ENCODE results near the gene LONP1. TPM values are rescaled to one million over a fixed set of nuclear protein-coding genes. Genes with fewer than 3 reads are reported as not detected.

LONP1 gene
- total and polyA plus RNA-seq, 2 of the 8 experiments (the other 6 are each of a cell fraction or from before 2014, with no cell fraction given): 98.1 to 117 TPM

DNA sequence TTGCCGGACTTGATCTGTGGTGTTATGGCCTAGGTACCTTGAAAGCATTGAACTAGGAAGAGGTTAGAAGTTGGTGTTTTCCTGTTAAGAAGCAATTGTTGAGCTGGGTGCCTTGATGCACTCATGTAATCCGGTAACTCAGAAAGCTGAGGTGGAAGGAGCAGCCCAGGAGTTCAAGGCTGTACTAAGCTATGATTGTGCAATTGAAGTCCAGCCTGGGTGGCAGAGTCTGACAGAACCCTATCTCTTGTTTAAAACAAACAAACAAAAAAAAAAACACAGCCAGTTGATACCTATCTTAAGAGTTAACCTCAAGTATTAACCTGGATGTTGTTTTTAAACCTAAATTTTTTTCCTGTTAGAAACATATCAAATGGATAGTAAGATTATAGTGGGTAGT is 77.7 kb downstream of the LONP1 start:
- H3K23me2 ChIP-seq (ENCODE audit: low read depth, low read length): no peaks in the 10 kb centered on the region
- no peak overlapping the region for H2AK5ac ChIP-seq (ENCODE audit: low read depth, low read length)
- DNase-seq (ENCODE audit: low read depth in 1 of 2, low spot score in 2 of 2) (no peak), FAIRE-seq (no peak)
- no peaks in the 10 kb centered on the region for H3K9me3 ChIP-seq (ENCODE audit: insufficient read depth in 2 of 2, low read depth in 1 of 2, low read length in 1 of 2)
- H3K4me3 ChIP-seq (ENCODE audit: extremely low read depth in 1 of 4, insufficient read depth in 2 of 4, low read depth in 3 of 4, low read length in 4 of 4): no peak overlapping the region
- no peak overlapping the region for H2BK120ac ChIP-seq (replicated peaks; ENCODE audit: low read depth, low read length)
- peaks cover 3 to 88% of the 10 kb centered on the region in 2 experiments; a peak in 3 of 4 replicates for H3K79me2 ChIP-seq (ENCODE audit: control insufficient read depth in 1 of 2, insufficient read depth in 2 of 2, low read length in 2 of 2)
- no peak overlapping the region for H3K27ac ChIP-seq (ENCODE audit: low read depth, low read length)
- H4K20me1 ChIP-seq (replicated peaks in 1 of 2; ENCODE audit: control insufficient read depth in 1 of 2, insufficient read depth in 2 of 2, low read length in 2 of 2): peaks cover 21 to 31% of the 10 kb centered on the region in 2 experiments
- no peaks in the 10 kb centered on the region for H3K27me3 ChIP-seq (replicated peaks in 1 of 4; ENCODE audit: control insufficient read depth in 3 of 4, extremely low read depth in 1 of 4, insufficient read depth in 3 of 4, low read length in 3 of 4)
- H4K8ac ChIP-seq (ENCODE audit: extremely low read depth, insufficient read depth, low read length): no peak overlapping the region
- H3K4me2 ChIP-seq (ENCODE audit: insufficient read depth in 1 of 2, low read depth in 2 of 2, low read length in 2 of 2): no peak overlapping the region
- H3K14ac ChIP-seq (ENCODE audit: insufficient read length): no peak overlapping the region
- H2BK5ac ChIP-seq (ENCODE audit: low read depth, low read length): no peak overlapping the region
- ChIA-PET CTCF (ENCODE audit: partially characterized antibody) (interaction anchor here (1.2 to 1.3 kb wide), 2 partner anchors 9 to 30 kb away, joined by 4 read pairs; no protein-coding TSS in a partner anchor), POLR2A (ENCODE audit: partially characterized antibody) (interaction anchor here (0.7 to 1.9 kb wide), 4 partner anchors 9 to 48 kb away, joined by 3 to 8 read pairs (median 3); partner anchors contain the start of gene RPL36)
- no peak overlapping the region for H2AFZ ChIP-seq (ENCODE audit: low read length)
- H3K4me1 ChIP-seq (replicated peaks in 1 of 4; ENCODE audit: control insufficient read depth in 3 of 4, insufficient read depth in 4 of 4, low read length in 3 of 4): no peaks in the 10 kb centered on the region
- H3K23ac ChIP-seq (ENCODE audit: insufficient read length): no peak overlapping the region
- H3K18ac ChIP-seq (ENCODE audit: extremely low read depth, low read length): no peak overlapping the region
- H4K5ac ChIP-seq (ENCODE audit: insufficient read length, low read depth, low read length): no peak overlapping the region
- H3K4ac ChIP-seq (replicated peaks; ENCODE audit: insufficient read length, low read depth, low read length): no peak overlapping the region
- no peak overlapping the region for H2BK12ac ChIP-seq (ENCODE audit: low read depth, low read length)
- H2BK15ac ChIP-seq (ENCODE audit: low read length): no peak overlapping the region
- H3K56ac ChIP-seq (replicated peaks; ENCODE audit: insufficient read length, low read depth, low read length): no peak overlapping the region
- WGBS, 2 experiments (ENCODE audit: extremely low coverage in 1 of 2, insufficient coverage in 1 of 2, insufficient read length in 1 of 2, insufficient replicate concordance in 2 of 2, low coverage in 1 of 2, low lambda C conversion rate in 2 of 2, missing lambda C conversion rate in 1 of 2): 98% methylated on average over 2 of the region's 2 CpGs; no CpG with 5 or more reads in 1 of the 2 experiments
- H2BK20ac ChIP-seq (ENCODE audit: low read length): no peak overlapping the region
- H3K36me3 ChIP-seq (ENCODE audit: control insufficient read depth in 2 of 4, insufficient read depth in 4 of 4, low read length in 3 of 4): peaks cover 16 to 59% (median 47%) of the 10 kb centered on the region in 4 experiments
- peaks cover 9% of the 10 kb centered on the region for H3K79me1 ChIP-seq (ENCODE audit: low read depth, low read length)
- TF ChIP-seq JUND (IDR thresholded peaks at IDR 0.05; ENCODE audit: low read length) (no peak), NRF1 (IDR thresholded peaks at IDR 0.05; ENCODE audit: low read depth, low read length) (no peak), ZNF274 (IDR thresholded peaks at IDR 0.05; ENCODE audit: borderline replicate concordance, extremely low read depth, low read length) (no peak), SIRT6 (IDR thresholded peaks at IDR 0.05; ENCODE audit: low read length) (no peak), RNF2 (IDR thresholded peaks at IDR 0.05; ENCODE audit: borderline replicate concordance, low read depth, low read length, missing control alignments, poor library complexity, severe bottlenecking) (no peak), EZH2 (IDR thresholded peaks at IDR 0.05; ENCODE audit: low read depth, low read length, severe bottlenecking) (no peak), EP300 (IDR thresholded peaks at IDR 0.05; ENCODE audit: borderline replicate concordance in 1 of 2, low read depth in 2 of 2, low read length in 2 of 2) (no peak), CREB1 (IDR thresholded peaks at IDR 0.05) (no peak), SAP30 (IDR thresholded peaks at IDR 0.05; ENCODE audit: insufficient read depth, insufficient replicate concordance, low read length) (no peak), CHD1 (IDR thresholded peaks at IDR 0.05; ENCODE audit: low read depth, low read length) (no peak), BRCA1 (IDR thresholded peaks at IDR 0.05; ENCODE audit: low read depth, low read length) (no peak), SP2 (IDR thresholded peaks at IDR 0.05; ENCODE audit: low read length) (no peak), MAFK (IDR thresholded peaks at IDR 0.05; ENCODE audit: low read depth, low read length) (no peak), SP1 (IDR thresholded peaks at IDR 0.05; ENCODE audit: low read depth, low read length) (no peak), GABPA (IDR thresholded peaks at IDR 0.05; ENCODE audit: borderline replicate concordance, insufficient read depth, low read length) (no peak)
- H4K91ac ChIP-seq (replicated peaks; ENCODE audit: insufficient read length, low read length): no peak overlapping the region
- no peak overlapping the region for H3K9ac ChIP-seq (replicated peaks in 1 of 4; ENCODE audit: extremely low read depth in 1 of 4, low read depth in 3 of 4, low read length in 3 of 4)

All from H1 (cell line).